ENCODE results near the gene ATRX.

DNA sequence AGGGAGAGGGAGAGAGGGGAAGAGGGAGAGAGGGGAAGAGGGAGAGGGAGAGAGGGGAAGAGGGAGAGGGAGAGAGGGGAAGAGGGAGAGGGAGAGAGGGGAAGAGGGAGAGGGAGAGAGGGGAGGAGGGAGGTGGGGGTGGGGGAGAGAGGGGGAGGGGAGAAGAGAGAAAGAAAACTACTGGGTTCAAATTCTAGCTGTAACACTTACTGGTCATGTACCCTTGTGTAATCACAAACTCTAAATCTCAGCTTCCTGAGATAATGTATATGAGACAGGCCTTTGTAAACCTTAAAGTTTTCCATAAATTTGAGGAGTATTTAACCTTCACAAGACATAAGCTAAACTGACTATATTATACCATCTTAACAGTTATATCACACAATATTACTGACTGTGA is 229.7 kb downstream of the ATRX start:
- TF ChIP-seq, protein P1, sequence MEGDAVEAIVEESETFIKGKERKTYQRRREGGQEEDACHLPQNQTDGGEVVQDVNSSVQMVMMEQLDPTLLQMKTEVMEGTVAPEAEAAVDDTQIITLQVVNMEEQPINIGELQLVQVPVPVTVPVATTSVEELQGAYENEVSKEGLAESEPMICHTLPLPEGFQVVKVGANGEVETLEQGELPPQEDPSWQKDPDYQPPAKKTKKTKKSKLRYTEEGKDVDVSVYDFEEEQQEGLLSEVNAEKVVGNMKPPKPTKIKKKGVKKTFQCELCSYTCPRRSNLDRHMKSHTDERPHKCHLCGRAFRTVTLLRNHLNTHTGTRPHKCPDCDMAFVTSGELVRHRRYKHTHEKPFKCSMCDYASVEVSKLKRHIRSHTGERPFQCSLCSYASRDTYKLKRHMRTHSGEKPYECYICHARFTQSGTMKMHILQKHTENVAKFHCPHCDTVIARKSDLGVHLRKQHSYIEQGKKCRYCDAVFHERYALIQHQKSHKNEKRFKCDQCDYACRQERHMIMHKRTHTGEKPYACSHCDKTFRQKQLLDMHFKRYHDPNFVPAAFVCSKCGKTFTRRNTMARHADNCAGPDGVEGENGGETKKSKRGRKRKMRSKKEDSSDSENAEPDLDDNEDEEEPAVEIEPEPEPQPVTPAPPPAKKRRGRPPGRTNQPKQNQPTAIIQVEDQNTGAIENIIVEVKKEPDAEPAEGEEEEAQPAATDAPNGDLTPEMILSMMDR (IDR thresholded peaks at IDR 0.05), result no peak
- TF ChIP-seq TCF7L2 (IDR thresholded peaks at IDR 0.05; ENCODE audit: low read depth, low read length), result no peak

All from Panc1 (cell line).